Measurements from ENCODE around the gene GRIA1. TPM values are rescaled to one million over a fixed set of nuclear protein-coding genes. Genes with fewer than 3 reads are reported as not detected.

Gene GRIA1
- total RNA-seq, 2 donors from 2014 or later: 1.2 TPM; not detected in 1

- Mint-ChIP-seq H3K27me3 (ENCODE audit: insufficient read depth) (peaks cover 19% of the 10 kb centered on the region), H3K36me3 (ENCODE audit: low read depth) (no peaks in the 10 kb centered on the region), H3K4me1 (peaks cover 7% of the 10 kb centered on the region), H3K9me3 (no peaks in the 10 kb centered on the region), H3K4me3 (no peak overlapping the region), H3K27ac (no peak overlapping the region)
- WGBS, 2 experiments (ENCODE audit: insufficient coverage in 1 of 2, insufficient read length in 1 of 2): 29 to 33% methylated on average over 1 of the region's 1 CpG
- Histone ChIP-seq H3K4me3 (ENCODE audit: low read length) (no peak overlapping the region), H3K27ac (ENCODE audit: low read depth, low read length) (no peak overlapping the region), H3K4me1 (ENCODE audit: control insufficient read depth, insufficient read depth, low read length) (no peaks in the 10 kb centered on the region), H3K9me3 (ENCODE audit: control insufficient read depth, low read length) (no peaks in the 10 kb centered on the region), H3K9ac (ENCODE audit: extremely low read depth, low read length, poor library complexity, severe bottlenecking) (no peak overlapping the region), H3K27me3 (ENCODE audit: control insufficient read depth, insufficient read depth, low read length, poor library complexity, severe bottlenecking) (peaks cover 14% of the 10 kb centered on the region), H3K36me3 (ENCODE audit: control insufficient read depth, insufficient read depth, low read length) (no peaks in the 10 kb centered on the region)
- peak; percentile 50 for DNase-seq
- TF ChIP-seq CTCF (conservative IDR thresholded peaks at IDR 0.05): peak; percentile 89
Observed at GRCh38 chr5:153496835-153497234, 6.4 kb downstream of the GRIA1 start.

- Histone ChIP-seq H3K4me3 (ENCODE audit: low read length) (no peak overlapping the region), H3K4me1 (ENCODE audit: control insufficient read depth, insufficient read depth, low read length) (no peaks in the 10 kb centered on the region), H3K9ac (ENCODE audit: extremely low read depth, low read length, poor library complexity, severe bottlenecking) (no peak overlapping the region), H3K36me3 (ENCODE audit: control insufficient read depth, insufficient read depth, low read length) (no peaks in the 10 kb centered on the region), H3K9me3 (ENCODE audit: control insufficient read depth, low read length) (no peaks in the 10 kb centered on the region), H3K27me3 (ENCODE audit: control insufficient read depth, insufficient read depth, low read length, poor library complexity, severe bottlenecking) (peaks cover 7% of the 10 kb centered on the region), H3K27ac (ENCODE audit: low read depth, low read length) (no peak overlapping the region)
- no peaks in the 10 kb centered on the region for H3K9me3 Mint-ChIP-seq
- H3K27me3 Mint-ChIP-seq (ENCODE audit: insufficient read depth): peaks cover 10% of the 10 kb centered on the region
- peaks cover 3% of the 10 kb centered on the region for H3K4me1 Mint-ChIP-seq
- no peak for DNase-seq
- no peak overlapping the region for H3K27ac Mint-ChIP-seq
- TF ChIP-seq CTCF (conservative IDR thresholded peaks at IDR 0.05): no peak
- H3K4me3 Mint-ChIP-seq: no peak overlapping the region
- no peaks in the 10 kb centered on the region for H3K36me3 Mint-ChIP-seq (ENCODE audit: low read depth)
Observed at GRCh38 chr5:153498516-153498915, 8.0 kb downstream of the GRIA1 start.

GRCh38 chr5:153500178-153500577 lies 9.7 kb downstream of the GRIA1 start:
- Histone ChIP-seq H3K4me3 (ENCODE audit: low read length) (no peak overlapping the region), H3K9ac (ENCODE audit: extremely low read depth, low read length, poor library complexity, severe bottlenecking) (no peak overlapping the region), H3K4me1 (ENCODE audit: control insufficient read depth, insufficient read depth, low read length) (no peaks in the 10 kb centered on the region), H3K27me3 (ENCODE audit: control insufficient read depth, insufficient read depth, low read length, poor library complexity, severe bottlenecking) (no peaks in the 10 kb centered on the region), H3K36me3 (ENCODE audit: control insufficient read depth, insufficient read depth, low read length) (no peaks in the 10 kb centered on the region), H3K27ac (ENCODE audit: low read depth, low read length) (no peak overlapping the region), H3K9me3 (ENCODE audit: control insufficient read depth, low read length) (no peaks in the 10 kb centered on the region)
- Mint-ChIP-seq H3K4me1 (peaks cover 3% of the 10 kb centered on the region), H3K27me3 (ENCODE audit: insufficient read depth) (peaks cover 2% of the 10 kb centered on the region), H3K27ac (no peak overlapping the region), H3K4me3 (no peak overlapping the region), H3K36me3 (ENCODE audit: low read depth) (no peaks in the 10 kb centered on the region), H3K9me3 (no peaks in the 10 kb centered on the region)
- no peak for DNase-seq
- no peak for TF ChIP-seq CTCF (conservative IDR thresholded peaks at IDR 0.05)
- 89 to 100% methylated on average over 2 of the region's 2 CpGs for WGBS, 2 experiments (ENCODE audit: insufficient coverage in 1 of 2, insufficient read length in 1 of 2)

Measured in endodermal cell (in vitro differentiated cells).